ENCODE results near the gene CCSAP.

Gene CCSAP

DNA sequence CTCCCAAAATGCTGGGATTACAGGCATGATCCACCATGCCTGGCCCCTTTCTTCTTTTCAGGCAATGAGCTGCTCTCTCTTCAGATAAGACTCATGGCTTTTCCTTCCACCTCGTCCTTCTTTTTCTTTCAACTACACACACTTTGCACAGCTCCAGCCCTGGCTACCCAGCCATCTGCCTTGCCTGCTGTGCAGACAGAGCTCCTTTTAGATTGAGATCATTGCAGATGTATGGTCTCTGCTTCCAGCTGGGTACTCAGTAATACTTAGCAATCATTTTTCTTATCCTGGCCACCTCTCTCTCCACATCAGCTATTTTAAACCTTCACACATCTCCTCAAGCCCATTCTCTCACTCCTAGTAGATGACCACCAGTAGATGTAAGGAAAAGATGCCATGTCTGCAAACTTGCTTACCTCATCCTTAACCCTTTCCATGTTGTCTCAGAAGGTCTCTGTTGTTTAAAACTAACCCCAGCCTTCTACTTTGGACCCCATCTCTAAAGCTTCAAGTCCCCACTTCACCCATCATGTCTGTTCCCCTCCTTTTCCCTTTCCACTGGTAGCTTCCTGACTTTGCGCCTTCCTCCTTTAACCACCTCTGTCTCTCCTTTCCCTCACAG is 64.6 kb downstream of the CCSAP start:
- peaks cover 0 to 3% of the 10 kb centered on the region in 2 donors for H3K36me3 ChIP-seq (ENCODE audit: control insufficient read depth in 2 of 2, insufficient read depth in 2 of 2, low read length in 2 of 2)
- peak overlapping the region; percentile 2 for H3K27ac ChIP-seq (ENCODE audit: low read length)
- no peak overlapping the region for H3K9ac ChIP-seq (ENCODE audit: low read length in 2 of 2)
- H3K27me3 ChIP-seq (ENCODE audit: control insufficient read depth in 1 of 2, insufficient read depth in 2 of 2, low read length in 2 of 2): no peaks in the 10 kb centered on the region
- no peak overlapping the region for H3K4me3 ChIP-seq (ENCODE audit: low read length in 2 of 2)
- H3K4me1 ChIP-seq (ENCODE audit: control insufficient read depth, insufficient read depth, low read length): peaks cover 20% of the 10 kb centered on the region
- H3K9me3 ChIP-seq (ENCODE audit: control insufficient read depth in 2 of 2, low read length in 2 of 2): no peaks in the 10 kb centered on the region

DNA sequence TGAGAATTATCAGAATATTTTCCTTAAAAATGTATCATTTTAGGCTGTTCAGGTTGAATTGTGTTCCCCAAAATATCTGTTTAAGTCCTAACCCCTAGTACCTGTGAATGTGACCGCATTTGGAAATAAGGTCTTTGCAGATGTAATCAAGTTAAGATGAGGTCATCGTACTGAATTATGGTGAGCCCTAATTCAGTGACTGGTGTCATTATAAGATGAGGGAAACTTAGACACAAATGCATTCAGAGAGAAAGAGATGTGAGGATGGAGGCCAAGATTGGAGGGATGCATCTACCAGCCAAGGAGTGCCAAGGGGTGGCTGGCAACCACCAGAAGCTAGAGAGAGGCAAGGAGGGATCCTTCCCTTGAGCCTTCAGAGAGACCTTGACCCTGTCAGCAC is 67.8 kb downstream of the CCSAP start:
- H3K9ac ChIP-seq (ENCODE audit: low read length in 2 of 2): no peak overlapping the region
- peaks cover 27% of the 10 kb centered on the region for H3K4me1 ChIP-seq (ENCODE audit: control insufficient read depth, insufficient read depth, low read length)
- H3K27ac ChIP-seq (ENCODE audit: low read length): no peak overlapping the region
- no peak overlapping the region for H3K4me3 ChIP-seq (ENCODE audit: low read length in 2 of 2)
- H3K36me3 ChIP-seq (ENCODE audit: control insufficient read depth in 2 of 2, insufficient read depth in 2 of 2, low read length in 2 of 2): peaks cover 0 to 3% of the 10 kb centered on the region in 2 donors
- no peaks in the 10 kb centered on the region for H3K9me3 ChIP-seq (ENCODE audit: control insufficient read depth in 2 of 2, low read length in 2 of 2)
- H3K27me3 ChIP-seq (ENCODE audit: control insufficient read depth in 1 of 2, insufficient read depth in 2 of 2, low read length in 2 of 2): no peaks in the 10 kb centered on the region

DNA sequence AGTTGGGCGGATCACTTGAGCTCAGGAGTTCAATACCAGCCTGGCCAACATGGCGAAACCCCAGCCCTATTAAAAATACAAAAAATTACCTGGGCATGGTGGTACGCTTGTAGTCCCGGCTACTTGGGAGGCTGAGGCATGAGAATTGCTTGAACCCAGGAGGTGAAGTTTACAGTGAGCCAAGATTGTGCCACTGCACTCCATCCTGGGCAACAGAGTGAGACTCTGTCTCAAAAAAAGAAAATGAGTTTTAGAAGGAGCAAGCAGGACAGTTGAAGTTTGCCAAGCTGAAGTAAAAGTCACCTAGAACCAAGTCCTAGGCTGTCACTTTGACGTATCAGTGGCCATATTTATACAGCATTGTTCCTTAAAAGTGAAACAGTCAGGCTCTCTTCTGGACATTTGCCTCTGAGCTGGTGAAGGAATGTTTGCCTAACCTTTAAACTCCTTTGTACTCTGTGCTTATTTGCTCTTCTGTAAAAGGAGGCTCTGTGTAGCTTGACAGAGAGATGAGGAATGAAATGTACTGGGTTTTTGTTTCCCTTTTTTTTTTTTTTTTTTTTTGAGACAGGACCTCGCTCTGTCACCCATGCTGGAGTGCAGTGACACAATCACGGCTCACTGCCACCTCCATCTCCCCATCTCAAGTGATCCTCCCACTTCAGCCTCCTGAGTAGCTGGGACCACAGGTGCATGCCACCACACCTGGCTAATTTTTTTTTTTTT is 69.2 kb downstream of the CCSAP start:
- Histone ChIP-seq H3K27me3 (ENCODE audit: control insufficient read depth in 1 of 2, insufficient read depth in 2 of 2, low read length in 2 of 2) (no peaks in the 10 kb centered on the region), H3K9ac (ENCODE audit: low read length in 2 of 2) (peak overlapping the region in 1 of 2 donors; percentile 18), H3K4me3 (ENCODE audit: low read length in 2 of 2) (no peak overlapping the region), H3K9me3 (ENCODE audit: control insufficient read depth in 2 of 2, low read length in 2 of 2) (no peaks in the 10 kb centered on the region), H3K4me1 (ENCODE audit: control insufficient read depth, insufficient read depth, low read length) (peaks cover 24% of the 10 kb centered on the region), H3K27ac (ENCODE audit: low read length) (peak overlapping the region; percentile 58), H3K36me3 (ENCODE audit: control insufficient read depth in 2 of 2, insufficient read depth in 2 of 2, low read length in 2 of 2) (peaks cover 0 to 3% of the 10 kb centered on the region in 2 donors)

DNA sequence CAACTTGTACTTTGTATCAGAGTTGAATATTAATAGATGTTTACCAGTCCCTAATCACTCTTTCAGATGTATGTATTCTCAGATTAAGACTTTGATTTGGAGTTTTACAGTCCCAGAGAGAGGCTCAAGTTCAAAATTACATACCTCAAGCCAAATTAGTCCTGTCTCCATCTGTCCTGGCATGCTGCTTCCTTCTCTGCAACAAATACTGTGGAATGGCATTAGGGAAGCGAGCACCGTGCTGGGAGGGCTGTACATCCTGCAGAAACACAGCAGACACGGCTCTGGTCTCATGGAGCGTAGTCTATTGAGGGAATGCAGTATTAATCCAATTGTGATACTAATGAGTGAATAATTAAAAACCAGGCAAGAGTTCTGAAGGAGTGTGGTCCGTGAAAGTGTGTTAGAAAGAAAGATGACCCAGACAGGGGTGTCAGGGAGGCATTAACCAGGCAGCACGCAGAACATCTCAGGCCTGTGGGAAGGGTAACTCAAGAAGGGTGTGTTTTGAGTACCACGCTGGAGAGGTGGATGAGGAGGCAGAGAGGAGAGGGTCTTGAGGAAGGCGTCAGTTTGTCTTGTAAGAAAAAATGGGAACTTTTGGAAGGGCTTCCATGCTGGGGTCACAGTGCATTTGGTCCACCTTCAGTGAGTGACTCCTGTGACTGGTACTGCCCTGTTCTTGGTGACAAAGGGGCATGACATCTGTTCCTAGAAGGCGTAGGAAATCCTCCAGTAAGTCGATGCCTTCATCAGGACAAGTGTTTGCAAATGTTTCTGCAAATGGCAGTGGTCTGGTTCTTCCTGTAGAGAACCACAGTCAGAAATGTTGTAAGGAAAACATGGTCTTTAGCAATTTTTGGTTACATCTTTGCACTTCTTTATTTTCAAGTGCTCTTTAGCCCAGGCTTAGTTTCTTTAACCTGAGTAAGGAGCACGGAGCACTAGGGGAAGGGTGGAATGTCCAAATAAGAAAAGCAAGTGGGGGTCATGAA is 70.4 kb downstream of the CCSAP start:
- H3K27ac ChIP-seq (ENCODE audit: low read length): peak overlapping the region; percentile 70

DNA sequence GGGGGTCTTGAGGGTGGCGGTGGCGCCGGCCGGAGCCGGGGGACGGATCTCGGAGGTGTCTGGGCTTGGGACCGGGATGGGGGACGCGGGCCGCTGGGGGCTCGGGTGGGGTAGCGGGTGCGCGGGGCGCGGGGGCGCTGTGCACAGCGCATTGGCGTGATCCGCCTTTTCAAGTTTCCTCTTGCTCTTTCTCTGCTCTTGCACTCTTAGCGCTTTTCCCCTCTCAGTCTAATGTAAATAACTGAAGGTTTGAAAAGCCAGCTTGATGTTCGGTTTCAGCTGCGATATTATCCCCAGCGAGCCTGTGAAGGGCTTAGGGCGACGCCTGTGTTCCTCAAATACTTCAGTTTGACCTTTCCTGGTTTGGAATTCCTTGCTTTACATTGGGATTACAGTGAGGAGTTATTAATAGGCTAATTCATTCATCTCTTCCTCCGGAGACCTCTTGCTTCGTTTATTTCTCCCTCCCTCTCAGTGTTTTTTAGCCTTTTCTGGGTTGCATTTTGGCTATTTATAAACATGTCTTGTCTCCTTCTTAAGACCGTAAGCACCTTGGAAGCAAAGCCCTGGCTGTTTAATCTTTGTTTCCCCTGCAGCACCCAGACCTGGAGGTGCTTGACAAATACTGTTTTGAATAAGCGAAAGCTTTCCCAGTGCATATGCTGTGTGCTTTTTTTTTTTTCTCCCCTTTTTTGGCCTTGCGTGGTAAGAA is 71.2 kb downstream of the CCSAP start:
- Histone ChIP-seq H3K27ac (ENCODE audit: low read length) (peak overlapping the region; percentile 70), H3K36me3 (ENCODE audit: control insufficient read depth in 2 of 2, insufficient read depth in 2 of 2, low read length in 2 of 2) (no peaks in the 10 kb centered on the region), H3K27me3 (ENCODE audit: control insufficient read depth in 1 of 2, insufficient read depth in 2 of 2, low read length in 2 of 2) (no peaks in the 10 kb centered on the region), H3K9me3 (ENCODE audit: control insufficient read depth in 2 of 2, low read length in 2 of 2) (peaks cover 0 to 4% of the 10 kb centered on the region in 2 donors), H3K4me1 (ENCODE audit: control insufficient read depth, insufficient read depth, low read length) (peaks cover 20% of the 10 kb centered on the region), H3K9ac (ENCODE audit: low read length in 2 of 2) (peak overlapping the region; percentile 48 to 88), H3K4me3 (ENCODE audit: low read length in 2 of 2) (peak overlapping the region; percentile 74 to 83)

More for the DNA sequence above, 70.4 kb downstream of the CCSAP start:
- peaks cover 0 to under 1% of the 10 kb centered on the region in 2 donors for H3K36me3 ChIP-seq (ENCODE audit: control insufficient read depth in 2 of 2, insufficient read depth in 2 of 2, low read length in 2 of 2)
- H3K4me1 ChIP-seq (ENCODE audit: control insufficient read depth, insufficient read depth, low read length): peaks cover 20% of the 10 kb centered on the region
- no peaks in the 10 kb centered on the region for H3K9me3 ChIP-seq (ENCODE audit: control insufficient read depth in 2 of 2, low read length in 2 of 2)
- H3K27me3 ChIP-seq (ENCODE audit: control insufficient read depth in 1 of 2, insufficient read depth in 2 of 2, low read length in 2 of 2): no peaks in the 10 kb centered on the region
- peak overlapping the region; percentile 74 to 83 for H3K4me3 ChIP-seq (ENCODE audit: low read length in 2 of 2)
- H3K9ac ChIP-seq (ENCODE audit: low read length in 2 of 2): peak overlapping the region; percentile 48 to 88

Data from stomach smooth muscle (tissue), 2 donors.